Thymus (tissue), 11 donors: Measurements from ENCODE around the gene ERBB4. TPM values are rescaled to one million over a fixed set of nuclear protein-coding genes. Genes with fewer than 3 reads are reported as not detected.

Experiments used
- DNase-seq, 9 donors: peaks; one replicate each; pipeline ENCODE4 v3.0.0-alpha.2; 2013; ENCODE audit warnings: low spot score in 9 of 9, low read depth in 6 of 9, missing footprints in 1 of 9
- H3K27ac ChIP-seq, 2 donors: one replicate each; pipeline ENCODE4 v1.5.1; 2013; ENCODE audit warnings: control low read depth in 1 of 2, low read depth in 1 of 2, low read length in 1 of 2, mild to moderate bottlenecking in 1 of 2, moderate library complexity in 1 of 2
- H3K27me3 ChIP-seq, 2 donors: one replicate each; pipeline ENCODE4 v1.5.1; 2013; ENCODE audit warnings: low read length in 1 of 2; ENCODE audit not compliant: control insufficient read depth in 2 of 2, insufficient read depth in 1 of 2
- H3K36me3 ChIP-seq, 2 donors: one replicate each; pipeline ENCODE4 v1.5.1; 2013; ENCODE audit warnings: low read length in 1 of 2, mild to moderate bottlenecking in 1 of 2, moderate library complexity in 1 of 2; ENCODE audit not compliant: control insufficient read depth in 2 of 2, insufficient read depth in 2 of 2
- H3K4me1 ChIP-seq, 2 donors: one replicate each; pipeline ENCODE4 v1.5.1; 2013; ENCODE audit warnings: low read length in 2 of 2; ENCODE audit not compliant: control insufficient read depth in 2 of 2, insufficient read depth in 2 of 2
- H3K4me3 ChIP-seq, 2 donors: one replicate each; pipeline ENCODE4 v1.5.1; 2013; ENCODE audit warnings: low read length in 2 of 2, control low read depth in 1 of 2, mild to moderate bottlenecking in 1 of 2
- H3K9me3 ChIP-seq, 2 donors: one replicate each; pipeline ENCODE4 v1.5.1; 2013; ENCODE audit warnings: low read length in 1 of 2, mild to moderate bottlenecking in 1 of 2; ENCODE audit not compliant: control insufficient read depth in 2 of 2, insufficient read depth in 1 of 2
- WGBS: extraction: QIAGEN DNeasy Blood & Tissue Kit; methylation state at CpG from one replicate; pipeline ENCODE4 v1.1.7; 2013; 5-methylcytosine and 5-hydroxymethylcytosine counted together
- polyA plus RNA-seq: library from polyadenylated mRNA; stranded (reverse); fragments of 200-250 nt; gene quantifications from one replicate; pipeline ENCODE4 v1.2.3, GENCODE V29; 2013
- total RNA-seq: library from RNA; stranded (reverse); fragments of 120-200 nt; gene quantifications from one replicate; pipeline ENCODE4 v1.2.4, GENCODE V29; 2013
- donor health status: healthy.

Gene ERBB4
- total and polyA plus RNA-seq, 2 donors = 0.16 to 0.19 TPM

DNA sequence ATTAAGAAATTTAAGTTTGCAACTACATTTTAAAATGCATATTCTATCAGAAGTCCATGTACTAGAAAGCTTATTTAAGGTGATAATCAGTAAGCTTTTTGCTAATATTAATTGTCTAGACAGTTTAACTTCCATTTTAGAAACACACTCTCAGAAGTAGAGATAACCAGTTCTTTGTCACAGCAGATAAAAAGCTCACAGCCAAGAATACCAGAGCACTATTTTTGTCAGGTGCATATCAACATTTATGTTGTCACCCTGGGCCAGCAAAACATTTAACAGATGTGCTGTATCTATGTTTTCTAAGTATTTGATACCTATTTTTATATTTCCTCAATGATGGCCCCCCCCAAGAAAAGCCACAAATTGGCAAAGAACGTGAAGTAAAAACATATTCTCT is 192.6 kb downstream of the ERBB4 start:
- no peaks in the 10 kb centered on the region for H3K9me3 ChIP-seq
- no peak for DNase-seq
- 0% methylated on average over 1 of the region's 1 CpG for WGBS
- H3K4me1 ChIP-seq = no peaks in the 10 kb centered on the region
- H3K27ac ChIP-seq = no peak overlapping the region
- H3K36me3 ChIP-seq = no peaks in the 10 kb centered on the region
- H3K27me3 ChIP-seq = no peaks in the 10 kb centered on the region
- no peak overlapping the region for H3K4me3 ChIP-seq

DNA sequence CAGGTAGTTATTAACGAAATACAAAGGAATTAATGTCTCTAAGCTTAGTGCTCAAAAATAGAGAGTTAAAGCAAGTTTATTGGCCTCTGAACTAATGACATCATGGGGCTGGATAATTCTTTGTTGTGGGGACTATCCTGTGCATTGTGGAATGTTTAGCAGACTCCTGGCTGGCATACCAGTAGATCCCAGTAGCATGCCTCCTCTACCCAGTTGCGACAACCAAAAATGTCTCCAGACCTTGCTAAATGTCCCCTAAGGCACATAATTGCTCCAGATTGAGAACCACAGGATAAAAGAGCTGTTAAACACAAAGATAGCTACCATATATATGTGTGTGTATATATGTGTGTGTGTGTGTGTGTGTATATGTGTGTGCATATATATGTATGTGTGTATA is 194.5 kb downstream of the ERBB4 start:
- no peak for DNase-seq
- H3K4me1 ChIP-seq = no peaks in the 10 kb centered on the region
- no peak overlapping the region for H3K27ac ChIP-seq
- whole genome bisulfite sequencing = 93% methylated on average over 2 of the region's 2 CpGs
- no peaks in the 10 kb centered on the region for H3K36me3 ChIP-seq
- no peak overlapping the region for H3K4me3 ChIP-seq
- no peaks in the 10 kb centered on the region for H3K9me3 ChIP-seq
- H3K27me3 ChIP-seq = no peaks in the 10 kb centered on the region

DNA sequence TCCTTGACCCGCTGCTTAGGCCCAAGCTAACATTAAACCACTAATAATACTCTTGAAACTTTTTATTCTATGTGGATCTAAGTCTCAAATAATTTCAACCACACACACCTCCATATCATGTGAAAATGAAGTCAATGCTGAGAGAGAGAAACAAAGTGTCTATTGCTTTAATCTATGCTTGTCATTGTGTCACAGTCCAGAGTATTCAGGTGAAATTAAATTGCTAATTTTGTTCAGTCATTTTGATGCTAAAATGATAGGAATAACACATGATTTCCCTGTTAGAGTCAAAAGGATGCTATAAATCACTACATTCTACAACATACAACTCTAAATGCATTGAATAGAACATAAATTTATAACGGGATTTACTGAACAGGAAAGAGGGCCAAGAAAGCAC is 195.4 kb downstream of the ERBB4 start:
- 96% methylated on average over 2 of the region's 2 CpGs for WGBS
- no peaks in the 10 kb centered on the region for H3K4me1 ChIP-seq
- H3K27me3 ChIP-seq = no peaks in the 10 kb centered on the region
- no peaks in the 10 kb centered on the region for H3K36me3 ChIP-seq
- H3K9me3 ChIP-seq = no peaks in the 10 kb centered on the region
- no peak overlapping the region for H3K27ac ChIP-seq
- DNase-seq = no peak
- H3K4me3 ChIP-seq = no peak overlapping the region

DNA sequence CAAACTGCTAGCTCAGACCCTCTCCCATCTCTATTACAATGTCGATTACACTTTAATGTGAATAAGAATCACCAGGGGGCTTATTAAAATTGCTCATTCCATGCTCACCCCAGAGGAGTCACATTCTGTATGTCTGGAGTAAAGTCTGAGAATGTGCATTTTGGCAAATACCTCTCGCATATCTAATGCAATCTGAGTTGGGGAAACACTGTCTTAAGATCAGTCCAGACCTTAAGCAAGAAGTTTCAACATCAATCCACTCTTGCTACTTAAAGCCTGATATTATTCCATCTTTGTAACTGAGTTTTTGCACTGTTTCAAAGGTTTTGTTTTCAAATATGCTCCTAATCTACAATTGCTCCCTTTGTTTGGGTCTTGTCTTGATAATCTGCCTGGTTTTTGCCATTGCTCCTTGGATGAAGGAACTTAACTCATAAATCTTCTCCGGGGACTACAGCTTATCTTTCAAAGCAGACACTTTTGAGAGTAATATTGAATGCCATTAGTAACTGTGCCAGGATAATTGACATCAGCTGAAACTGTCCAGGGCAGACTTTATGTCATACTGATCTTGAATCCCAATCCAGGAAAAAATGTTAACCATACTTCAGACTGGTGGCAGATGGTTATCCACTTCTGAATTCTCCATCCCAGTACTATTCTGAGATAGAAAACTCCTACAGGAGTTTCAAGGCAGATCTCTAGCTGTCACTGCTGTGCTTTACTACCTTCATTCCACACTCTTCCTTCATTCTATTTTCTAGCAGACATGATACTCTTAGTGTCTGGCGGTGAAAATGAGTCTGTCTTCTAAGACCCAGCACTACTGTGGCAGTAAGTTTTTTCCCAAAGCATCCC is 200.9 kb downstream of the ERBB4 start:
- Histone ChIP-seq H3K9me3 (no peaks in the 10 kb centered on the region), H3K4me1 (no peaks in the 10 kb centered on the region), H3K4me3 (no peak overlapping the region), H3K27ac (no peak overlapping the region), H3K36me3 (no peaks in the 10 kb centered on the region), H3K27me3 (no peaks in the 10 kb centered on the region)
- DNase-seq = no peak
- WGBS = 89% methylated on average over 4 of the region's 4 CpGs

DNA sequence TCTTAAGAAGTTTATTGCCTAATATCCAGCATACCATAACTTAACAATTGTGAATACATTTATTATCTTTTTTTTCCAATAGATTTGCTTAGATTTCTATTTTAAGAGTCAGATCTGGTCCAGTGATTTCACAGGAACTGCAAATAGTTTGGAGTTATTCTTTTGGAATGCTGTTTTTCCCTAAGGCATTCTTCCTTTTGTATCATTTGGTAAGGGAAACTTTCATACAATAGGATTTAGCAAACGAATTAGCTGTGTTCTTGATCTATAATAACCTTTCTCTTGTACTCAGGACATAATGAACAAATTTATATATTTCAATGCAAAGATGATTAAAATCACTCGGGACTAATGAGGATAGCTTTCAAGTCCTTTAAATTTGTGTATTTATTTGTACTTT is 201.6 kb downstream of the ERBB4 start:
- WGBS = 79% methylated on average over 2 of the region's 2 CpGs
- H3K4me3 ChIP-seq = no peak overlapping the region
- no peak overlapping the region for H3K27ac ChIP-seq
- no peaks in the 10 kb centered on the region for H3K9me3 ChIP-seq
- H3K27me3 ChIP-seq = no peaks in the 10 kb centered on the region
- no peaks in the 10 kb centered on the region for H3K4me1 ChIP-seq
- no peak for DNase-seq
- H3K36me3 ChIP-seq = no peaks in the 10 kb centered on the region

DNA sequence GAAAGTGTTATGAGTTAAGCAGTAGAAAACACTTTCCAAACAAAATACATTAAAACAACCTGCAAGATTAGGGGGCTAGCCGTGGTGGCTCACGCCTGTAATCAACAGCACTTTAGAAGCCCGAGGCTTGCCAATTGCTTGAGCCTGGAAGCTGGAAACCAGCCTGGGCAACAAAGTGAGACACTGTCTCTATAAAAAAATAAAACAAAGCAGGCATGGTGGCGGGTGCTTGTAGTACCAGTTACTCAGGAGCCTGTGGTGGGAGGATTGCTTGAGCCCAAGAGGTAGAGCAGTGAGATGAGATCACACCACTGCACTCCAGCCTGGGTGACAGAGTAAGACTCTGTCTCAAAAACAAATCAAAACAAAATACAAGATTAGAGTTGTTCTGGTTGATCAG is 208.3 kb downstream of the ERBB4 start:
- H3K27ac ChIP-seq = no peak overlapping the region
- no peaks in the 10 kb centered on the region for H3K4me1 ChIP-seq
- no peaks in the 10 kb centered on the region for H3K36me3 ChIP-seq
- no peak for DNase-seq
- no peaks in the 10 kb centered on the region for H3K27me3 ChIP-seq
- H3K4me3 ChIP-seq = no peak overlapping the region
- WGBS = 86% methylated on average over 4 of the region's 4 CpGs
- H3K9me3 ChIP-seq = no peaks in the 10 kb centered on the region

DNA sequence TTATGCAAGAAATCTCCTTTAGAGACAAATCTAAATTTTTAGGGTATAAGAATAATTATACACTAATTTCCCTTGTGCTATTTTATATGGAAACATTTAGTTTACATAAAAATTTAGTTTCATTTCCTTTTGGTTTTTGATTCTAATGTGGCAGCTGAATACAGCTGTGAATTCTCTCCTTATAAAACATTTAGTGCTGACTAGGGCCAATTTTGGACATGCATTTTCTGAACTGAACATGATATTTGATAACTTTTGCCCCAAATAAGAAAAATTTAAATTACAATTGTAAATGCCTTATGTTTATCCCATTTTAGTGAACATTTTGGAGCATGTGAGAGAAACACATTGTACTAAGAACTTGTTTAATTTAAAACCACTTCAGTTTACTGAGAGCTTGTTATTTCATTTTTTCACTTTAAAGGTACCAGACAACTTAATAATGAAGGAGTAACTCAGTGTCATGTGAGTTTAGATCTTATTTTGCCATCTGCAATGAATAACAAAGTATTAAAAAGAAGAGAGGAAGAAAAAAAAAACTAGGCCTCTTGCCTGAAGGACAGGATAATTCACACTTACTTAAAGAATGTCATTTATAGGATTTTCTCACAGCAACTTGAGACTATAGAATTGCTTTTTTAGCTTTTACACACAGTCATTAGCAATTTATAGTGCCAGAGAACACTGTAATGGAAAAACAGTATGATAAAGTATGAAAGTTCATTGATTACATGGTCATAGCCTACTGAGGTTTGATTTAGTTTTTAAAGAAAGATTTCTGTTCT is 209.7 kb downstream of the ERBB4 start:
- H3K27ac ChIP-seq = no peak overlapping the region
- no peaks in the 10 kb centered on the region for H3K27me3 ChIP-seq
- no peak overlapping the region for H3K4me3 ChIP-seq
- no peaks in the 10 kb centered on the region for H3K9me3 ChIP-seq
- no peaks in the 10 kb centered on the region for H3K4me1 ChIP-seq
- DNase-seq = no peak
- no peaks in the 10 kb centered on the region for H3K36me3 ChIP-seq

DNA sequence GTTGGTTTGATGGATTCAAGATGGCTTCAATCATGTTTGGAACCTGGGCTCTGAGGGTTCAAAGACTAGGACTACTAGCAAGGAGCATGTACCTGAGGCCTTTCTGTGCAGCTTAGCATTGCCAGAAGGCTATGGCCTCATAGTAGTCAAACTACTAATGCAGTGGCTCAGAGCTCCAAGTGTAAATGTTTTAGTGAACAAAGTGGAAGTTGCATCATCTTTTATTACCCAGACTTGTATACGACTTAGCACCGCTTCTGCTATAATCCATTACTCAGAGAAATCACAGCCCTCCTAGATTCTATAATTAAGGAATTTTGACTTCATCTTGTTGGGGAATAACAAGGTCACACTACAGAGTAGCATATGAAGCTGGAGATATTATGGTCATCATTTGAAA is 210.5 kb downstream of the ERBB4 start:
- H3K36me3 ChIP-seq = no peaks in the 10 kb centered on the region
- H3K4me1 ChIP-seq = no peaks in the 10 kb centered on the region
- no peak overlapping the region for H3K27ac ChIP-seq
- no peaks in the 10 kb centered on the region for H3K27me3 ChIP-seq
- WGBS = 81% methylated on average over 2 of the region's 2 CpGs
- no peaks in the 10 kb centered on the region for H3K9me3 ChIP-seq
- no peak overlapping the region for H3K4me3 ChIP-seq
- DNase-seq = no peak

DNA sequence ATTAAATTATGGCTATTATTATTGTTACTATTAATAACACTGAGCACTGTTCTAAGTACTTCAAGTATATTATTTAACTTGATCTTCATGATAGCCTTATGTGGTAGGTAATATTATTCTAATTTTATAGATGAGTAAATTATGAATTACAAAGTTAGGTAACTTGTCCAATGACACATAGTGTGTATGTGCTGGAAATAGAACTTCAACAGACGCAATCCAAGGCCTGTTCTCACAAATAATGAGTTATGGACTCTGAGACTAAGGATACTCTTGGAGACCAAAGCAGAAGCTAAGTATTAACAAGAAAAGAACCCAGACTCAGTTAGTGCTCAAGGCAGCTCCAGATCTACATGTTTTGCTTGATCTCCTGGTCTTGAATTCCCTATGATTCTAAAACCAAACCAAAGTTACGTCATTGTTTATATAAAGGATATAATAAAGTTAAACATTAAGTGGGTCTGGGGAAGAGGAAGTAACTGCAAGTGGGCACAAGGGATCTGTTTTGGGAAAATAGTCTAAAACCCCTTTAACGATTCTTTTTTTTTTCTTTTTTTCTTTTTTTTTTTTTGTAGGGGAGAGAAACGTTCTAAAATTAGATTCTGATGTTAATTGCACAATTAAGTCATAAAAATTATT is 211.3 kb downstream of the ERBB4 start:
- DNase-seq = no peak
- H3K9me3 ChIP-seq = no peaks in the 10 kb centered on the region
- 89% methylated on average over 4 of the region's 4 CpGs for WGBS
- no peak overlapping the region for H3K27ac ChIP-seq
- H3K4me3 ChIP-seq = no peak overlapping the region
- H3K36me3 ChIP-seq = no peaks in the 10 kb centered on the region
- H3K27me3 ChIP-seq = no peaks in the 10 kb centered on the region
- H3K4me1 ChIP-seq = no peaks in the 10 kb centered on the region
